HCT116 (cell line): ENCODE results near the gene SPRR4.

Source experiments
- EGR1 ChIP-seq: IDR thresholded peaks from 2 replicates; pipeline ENCODE4 v1.6.1; 2012; ENCODE audit warnings: low read depth
- TF ChIP-seq, protein P1 (sequence below), 3 experiments: fragments of 200-600 bp in 1 of 3; sonication (generic) in 1 of 3; IDR thresholded peaks in 2 of 3; conservative IDR thresholded peaks in 1 of 3; 2 replicates each; pipeline ENCODE4 v1.5.1; 2012 to 2017; ENCODE audit warnings: low read depth in 2 of 3, low read length in 2 of 3, antibody characterized with exemption in 1 of 3, borderline replicate concordance in 1 of 3, control low read depth in 1 of 3, mild to moderate bottlenecking in 1 of 3, mixed read lengths in 1 of 3, mixed run types in 1 of 3, moderate library complexity in 1 of 3; ENCODE audit not compliant: insufficient read depth in 1 of 3
- TF ChIP-seq, protein P2 (sequence below): IDR thresholded peaks from 2 replicates; pipeline ENCODE4 v1.6.1; 2012; ENCODE audit warnings: low read depth

DNA sequence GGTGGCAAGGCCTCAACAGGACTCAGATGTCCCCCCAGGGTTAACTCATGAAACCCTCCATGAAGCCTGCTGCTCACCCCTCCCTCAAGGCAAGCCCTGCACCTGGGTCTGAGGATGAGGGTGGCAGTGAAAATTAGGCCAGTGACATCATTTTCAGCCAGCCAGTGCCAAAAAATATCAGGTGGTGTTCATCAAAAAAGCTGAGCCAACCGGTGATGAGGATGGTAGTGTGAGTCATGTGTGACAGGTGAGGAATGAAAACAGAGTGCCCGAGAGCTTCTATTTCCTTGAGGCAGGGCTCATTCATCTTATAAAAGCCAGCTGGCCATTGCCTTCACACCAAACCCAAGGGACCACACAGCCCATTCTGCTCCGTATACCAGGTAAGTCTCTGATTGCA lies 13.3 kb downstream of the SPRR4 start, which contains the start of gene SPRR1A:
- no peak for TF ChIP-seq EGR1
- TF ChIP-seq, protein P1, sequence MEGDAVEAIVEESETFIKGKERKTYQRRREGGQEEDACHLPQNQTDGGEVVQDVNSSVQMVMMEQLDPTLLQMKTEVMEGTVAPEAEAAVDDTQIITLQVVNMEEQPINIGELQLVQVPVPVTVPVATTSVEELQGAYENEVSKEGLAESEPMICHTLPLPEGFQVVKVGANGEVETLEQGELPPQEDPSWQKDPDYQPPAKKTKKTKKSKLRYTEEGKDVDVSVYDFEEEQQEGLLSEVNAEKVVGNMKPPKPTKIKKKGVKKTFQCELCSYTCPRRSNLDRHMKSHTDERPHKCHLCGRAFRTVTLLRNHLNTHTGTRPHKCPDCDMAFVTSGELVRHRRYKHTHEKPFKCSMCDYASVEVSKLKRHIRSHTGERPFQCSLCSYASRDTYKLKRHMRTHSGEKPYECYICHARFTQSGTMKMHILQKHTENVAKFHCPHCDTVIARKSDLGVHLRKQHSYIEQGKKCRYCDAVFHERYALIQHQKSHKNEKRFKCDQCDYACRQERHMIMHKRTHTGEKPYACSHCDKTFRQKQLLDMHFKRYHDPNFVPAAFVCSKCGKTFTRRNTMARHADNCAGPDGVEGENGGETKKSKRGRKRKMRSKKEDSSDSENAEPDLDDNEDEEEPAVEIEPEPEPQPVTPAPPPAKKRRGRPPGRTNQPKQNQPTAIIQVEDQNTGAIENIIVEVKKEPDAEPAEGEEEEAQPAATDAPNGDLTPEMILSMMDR (IDR thresholded peaks at IDR 0.05 in 2 of 3, conservative IDR thresholded peaks at IDR 0.05 in 1 of 3; ENCODE audit: borderline replicate concordance in 1 of 3, insufficient read depth in 1 of 3, low read depth in 2 of 3, low read length in 2 of 3) = no peak
- TF ChIP-seq, protein P2, sequence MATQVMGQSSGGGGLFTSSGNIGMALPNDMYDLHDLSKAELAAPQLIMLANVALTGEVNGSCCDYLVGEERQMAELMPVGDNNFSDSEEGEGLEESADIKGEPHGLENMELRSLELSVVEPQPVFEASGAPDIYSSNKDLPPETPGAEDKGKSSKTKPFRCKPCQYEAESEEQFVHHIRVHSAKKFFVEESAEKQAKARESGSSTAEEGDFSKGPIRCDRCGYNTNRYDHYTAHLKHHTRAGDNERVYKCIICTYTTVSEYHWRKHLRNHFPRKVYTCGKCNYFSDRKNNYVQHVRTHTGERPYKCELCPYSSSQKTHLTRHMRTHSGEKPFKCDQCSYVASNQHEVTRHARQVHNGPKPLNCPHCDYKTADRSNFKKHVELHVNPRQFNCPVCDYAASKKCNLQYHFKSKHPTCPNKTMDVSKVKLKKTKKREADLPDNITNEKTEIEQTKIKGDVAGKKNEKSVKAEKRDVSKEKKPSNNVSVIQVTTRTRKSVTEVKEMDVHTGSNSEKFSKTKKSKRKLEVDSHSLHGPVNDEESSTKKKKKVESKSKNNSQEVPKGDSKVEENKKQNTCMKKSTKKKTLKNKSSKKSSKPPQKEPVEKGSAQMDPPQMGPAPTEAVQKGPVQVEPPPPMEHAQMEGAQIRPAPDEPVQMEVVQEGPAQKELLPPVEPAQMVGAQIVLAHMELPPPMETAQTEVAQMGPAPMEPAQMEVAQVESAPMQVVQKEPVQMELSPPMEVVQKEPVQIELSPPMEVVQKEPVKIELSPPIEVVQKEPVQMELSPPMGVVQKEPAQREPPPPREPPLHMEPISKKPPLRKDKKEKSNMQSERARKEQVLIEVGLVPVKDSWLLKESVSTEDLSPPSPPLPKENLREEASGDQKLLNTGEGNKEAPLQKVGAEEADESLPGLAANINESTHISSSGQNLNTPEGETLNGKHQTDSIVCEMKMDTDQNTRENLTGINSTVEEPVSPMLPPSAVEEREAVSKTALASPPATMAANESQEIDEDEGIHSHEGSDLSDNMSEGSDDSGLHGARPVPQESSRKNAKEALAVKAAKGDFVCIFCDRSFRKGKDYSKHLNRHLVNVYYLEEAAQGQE = no peak
